EL (cell line): ENCODE data around the gene CPSF3.

Experiments used
- DNase-seq: peaks from one replicate; pipeline ENCODE4 v3.0.0-alpha.2; 2016

The CPSF3 gene

GRCh38 chr2:9423100-9423921, at the start of gene CPSF3, which contains the start of gene ITGB1BP1:
Gene CPSF3 (plus strand): TSS chr2:9423654. CDS start chr2:9423774, 120 bp downstream.
Gene ITGB1BP1 (minus strand): TSS chr2:9423528. CDS start chr2:9418697, 4,831 bp downstream.
- DNase-seq: peak; percentile 97

- DNase-seq: no peak
Observed at GRCh38 chr2:9374071-9374730, 49.3 kb upstream of the CPSF3 start.

- no peak for DNase-seq
Observed at GRCh38 chr2:9375857-9376428, 47.5 kb upstream of the CPSF3 start.

- no peak for DNase-seq
Observed at GRCh38 chr2:9377461-9378097, 45.9 kb upstream of the CPSF3 start.

- peak; percentile 86 for DNase-seq
Observed at GRCh38 chr2:9378433-9379390, 44.7 kb upstream of the CPSF3 start.

- no peak for DNase-seq
Observed at GRCh38 chr2:9379391-9379755, 44.1 kb upstream of the CPSF3 start.

- peak; percentile 92 for DNase-seq
Observed at GRCh38 chr2:9380702-9381628, 42.5 kb upstream of the CPSF3 start.

GRCh38 chr2:9382604-9383235, 40.7 kb upstream of the CPSF3 start:
- peak; percentile 70 for DNase-seq

- no peak for DNase-seq
Observed at GRCh38 chr2:9384521-9384920, 38.9 kb upstream of the CPSF3 start.

GRCh38 chr2:9385841-9386240, 37.6 kb upstream of the CPSF3 start:
- peak; percentile 23 for DNase-seq

- DNase-seq: no peak
Observed at GRCh38 chr2:9388199-9388681, 35.2 kb upstream of the CPSF3 start.

GRCh38 chr2:9388950-9389911, 34.2 kb upstream of the CPSF3 start:
- DNase-seq: no peak

- DNase-seq: no peak
Observed at GRCh38 chr2:9390151-9390850, 33.2 kb upstream of the CPSF3 start.

- DNase-seq: no peak
Observed at GRCh38 chr2:9390991-9391390, 32.5 kb upstream of the CPSF3 start.

- DNase-seq: no peak
Observed at GRCh38 chr2:9391961-9392720, 31.3 kb upstream of the CPSF3 start.

GRCh38 chr2:9392898-9393765, 30.3 kb upstream of the CPSF3 start:
- no peak for DNase-seq

- DNase-seq: no peak
Observed at GRCh38 chr2:9394816-9395215, 28.6 kb upstream of the CPSF3 start.
